GM12878 (cell line): Measurements from ENCODE around the gene C21orf58. TPM values are rescaled to one million over a fixed set of nuclear protein-coding genes. Genes with fewer than 3 reads are reported as not detected.
A peak's percentile ranks its signal among the peaks of the same experiment; 100 is the strongest.

ENCODE experiments used
- ATAC-seq: fragments of 200-7000 bp; cut with Tn5 transposase; 3 replicates; pipeline ENCODE4 v1.9.1; 2020; ENCODE audit warnings: mild to moderate bottlenecking, moderate library complexity
- BruUV-seq: library from RNA; stranded (reverse); fragments of 400-500 nt; replicated peaks from 2 replicates; lab custom pipeline; 2021; lab: Mats Ljungman, UMichigan
- CTCF ChIA-PET: fragments of 300-600 bp; sonication (Branson Sonifier 250); formaldehyde crosslinking; extraction: SDS; loops from one replicate; lab custom pipeline; 2021; ENCODE audit warnings: inconsistent platforms; lab: Yijun Ruan, JAX
- POLR2A ChIA-PET: fragments of 350-600 bp; formaldehyde crosslinking; extraction: SDS; loops from one replicate; lab custom pipeline; 2021; ENCODE audit warnings: inconsistent platforms; lab: Charles Lee
- RAD21 ChIA-PET: fragments of 300-600 bp; sonication (Branson Sonifier 250); formaldehyde crosslinking; loops from one replicate; lab custom pipeline; 2023; ENCODE audit warnings: antibody characterized with exemption; ENCODE audit not compliant: unreplicated experiment; lab: Charles Lee
- SMC1A ChIA-PET: fragments of 300-600 bp; sonication (Branson Sonifier 250); formaldehyde crosslinking; loops from one replicate; lab custom pipeline; 2023; ENCODE audit not compliant: unreplicated experiment, uncharacterized antibody; lab: Charles Lee
- DNase-seq: peaks from one replicate; pipeline ENCODE4 v3.0.0-alpha.2; 2011; ENCODE audit warnings: low read depth, low spot score
- FAIRE-seq: peaks from 3 replicates; lab custom pipeline; 2011; peaks lifted over from hg19 to GRCh38; lab: Jason Lieb, UNC
- H2AFZ ChIP-seq: 2 replicates; pipeline ENCODE4 v1.6.0; 2011; ENCODE audit warnings: low read depth, low read length, control low read depth; ENCODE audit not compliant: control insufficient read depth
- H3K27ac ChIP-seq: 2 replicates; pipeline ENCODE4 v1.5.1; 2011; ENCODE audit warnings: control low read depth; ENCODE audit not compliant: control insufficient read depth, insufficient read depth
- H3K27me3 ChIP-seq, 2 experiments: replicated peaks in 1 of 2; 2 replicates each; pipeline versions ENCODE4 v1.6.0 to v1.6.1; 2011; ENCODE audit warnings: low read length in 1 of 2; ENCODE audit not compliant: control insufficient read depth in 2 of 2, insufficient read depth in 2 of 2
- H3K36me3 ChIP-seq, 2 experiments: 2 replicates each; pipeline ENCODE4 v1.5.1; 2011; ENCODE audit warnings: low read length in 1 of 2; ENCODE audit not compliant: control insufficient read depth in 2 of 2, insufficient read depth in 2 of 2
- H3K4me1 ChIP-seq: 2 replicates; pipeline ENCODE4 v1.6.1; 2011; ENCODE audit warnings: mild to moderate bottlenecking, low read length, moderate library complexity, mixed read lengths; ENCODE audit not compliant: control insufficient read depth, insufficient read depth
- H3K4me2 ChIP-seq: 2 replicates; pipeline ENCODE4 v1.6.0; 2011; ENCODE audit warnings: control low read depth; ENCODE audit not compliant: control insufficient read depth, insufficient read depth
- H3K4me3 ChIP-seq: fragments of 200-600 bp; sonication (generic); 2 replicates; pipeline ENCODE4 v1.5.1; 2016
- H3K79me2 ChIP-seq: 2 replicates; pipeline ENCODE4 v1.6.0; 2011; ENCODE audit warnings: low read length; ENCODE audit not compliant: control insufficient read depth, insufficient read depth
- H3K9ac ChIP-seq: 2 replicates; pipeline ENCODE4 v1.8.0; 2011; ENCODE audit warnings: low read length, control low read depth, mixed read lengths; ENCODE audit not compliant: control insufficient read depth, insufficient read depth
- H3K9me3 ChIP-seq: replicated peaks from 3 replicates; pipeline ENCODE4 v1.5.1; 2011; ENCODE audit warnings: mild to moderate bottlenecking, low read length; ENCODE audit not compliant: control insufficient read depth, insufficient read depth
- H4K20me1 ChIP-seq: 2 replicates; pipeline ENCODE4 v1.6.0; 2011; ENCODE audit not compliant: control insufficient read depth, insufficient read depth
- MEF2B ChIP-seq: fragments of 450-650 bp; IDR thresholded peaks from 2 replicates; pipeline ENCODE4 v1.6.1; 2018; ENCODE audit warnings: mild to moderate bottlenecking, moderate library complexity; ENCODE audit not compliant: partially characterized antibody, poor library complexity, severe bottlenecking
- POLR2AphosphoS5 ChIP-seq: IDR thresholded peaks from 2 replicates; pipeline ENCODE4 v1.6.1; 2011; ENCODE audit warnings: mild to moderate bottlenecking, low read length, inconsistent platforms
- SPI1 ChIP-seq: IDR thresholded peaks from 2 replicates; pipeline ENCODE4 v1.6.1; 2011; ENCODE audit warnings: low read depth, mild to moderate bottlenecking, low read length, moderate library complexity, borderline replicate concordance; ENCODE audit not compliant: insufficient read depth
- TBL1XR1 ChIP-seq: IDR thresholded peaks from 2 replicates; pipeline ENCODE4 v1.6.1; 2012; ENCODE audit warnings: low read depth, low read length, improper control_type of control experiment
- YY1 ChIP-seq: IDR thresholded peaks from 2 replicates; pipeline ENCODE4 v1.6.1; 2011; ENCODE audit warnings: low read depth, mild to moderate bottlenecking, low read length
- WGBS: methylation state at CpG from one replicate; pipeline ENCODE4 v1.1.6; 2016; ENCODE audit warnings: low lambda C conversion rate; ENCODE audit not compliant: insufficient replicate concordance, insufficient coverage; ENCODE audit errors: missing lambda C conversion rate; 5-methylcytosine and 5-hydroxymethylcytosine counted together
- in situ Hi-C: fragments of 300-500 bp; cut with MboI; formaldehyde crosslinking; loops from 9 replicates; pipeline ENCODE4 v1.14.3; 2018; ENCODE audit warnings: mixed read lengths
- intact Hi-C: fragments of 100-400 bp; cut with micrococcal nuclease; formaldehyde crosslinking; loops from one replicate; pipeline ENCODE4 v1.14.2; 2022; ENCODE audit not compliant: unreplicated experiment
- polyA plus RNA-seq, 11 experiments: library from polyadenylated mRNA; depleted of rRNA in 4 of 11; unstranded in 6 of 11; stranded (reverse) in 5 of 11; fragments of >200 nt; fragmentation: Nextera tagmentation in 4 of 11; fragmentation: Illumina TruSeq in 1 of 11; extraction: Ambion mirVana in 4 of 11; extraction: Trizol in 1 of 11; gene quantifications; 1 replicate in 1 of 11; 2 replicates in 10 of 11; pipeline versions ENCODE4 v1.2.1 to v1.2.3, GENCODE V29; 2011 to 2016; ENCODE audit warnings: inconsistent platforms in 2 of 11, missing spikeins in 2 of 11, low read depth in 1 of 11
- total RNA-seq, 4 experiments: library from RNA; depleted of rRNA in 3 of 4; stranded (reverse); fragments of >200 nt in 3 of 4; fragmentation: Illumina TruSeq in 1 of 4; extraction: Trizol in 1 of 4; gene quantifications; 2 replicates each; pipeline versions ENCODE4 v1.2.1 to v1.2.3, GENCODE V29; 2013 to 2021
- TF ChIP-seq, protein P1 (sequence below), 3 experiments: IDR thresholded peaks in 2 of 3; conservative IDR thresholded peaks in 1 of 3; 2 replicates each; pipeline ENCODE4 v1.5.1; 2011; ENCODE audit warnings: low read depth in 3 of 3, low read length in 3 of 3, mild to moderate bottlenecking in 3 of 3, control low read depth in 2 of 3, moderate library complexity in 2 of 3, inconsistent platforms in 1 of 3, mixed read lengths in 1 of 3; ENCODE audit not compliant: control insufficient read depth in 2 of 3, insufficient read depth in 1 of 3; ENCODE audit errors: extremely low read depth in 1 of 3
- TF ChIP-seq, protein P2 (sequence below): IDR thresholded peaks from 2 replicates; pipeline ENCODE4 v1.6.1; 2012; ENCODE audit warnings: low read depth, low read length, improper control_type of control experiment

C21orf58 gene
- total and polyA plus RNA-seq, 10 of the 15 experiments (the other 5 are each of a cell fraction or from before 2014, with no cell fraction given) = 1.1 to 22.3 (median 11.8) TPM

DNA sequence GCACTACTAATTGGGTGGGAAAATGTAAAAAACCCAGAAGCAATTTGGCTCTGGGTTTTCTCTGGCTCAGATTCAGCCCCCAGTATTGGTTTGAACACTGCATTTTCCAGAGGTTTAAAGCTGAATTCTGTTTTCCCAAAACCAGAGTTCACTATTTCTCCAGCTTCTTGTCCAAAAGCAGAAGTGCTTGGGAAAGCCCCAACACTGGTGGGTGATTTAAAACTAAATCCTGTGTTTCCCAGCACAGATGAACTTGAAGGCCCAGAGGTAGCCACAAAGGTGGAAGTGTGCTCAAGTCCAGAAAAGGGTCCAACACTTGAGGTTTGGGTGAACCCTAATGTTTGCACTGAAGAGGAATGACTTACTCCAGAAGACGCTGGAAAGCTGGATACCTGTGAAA lies 38.9 kb downstream of the C21orf58 start:
- SMC1A ChIA-PET = interaction anchor here (0.9 to 2.7 kb wide), 10 partner anchors 31 to 216 kb away, joined by 3 to 15 read pairs (median 4); a partner anchor contains a TSS
- RAD21 ChIA-PET = interaction anchor here (0.8 to 2.6 kb wide), 5 partner anchors 31 to 141 kb away, joined by 3 to 10 read pairs (median 7); a partner anchor contains a TSS
- in situ Hi-C loops (no loop called here), intact Hi-C loops (loop anchor here (2.0 to 10.0 kb wide), 3 partner anchors 30 to 140 kb away; partner anchors contain the start of gene LSS)
- Histone ChIP-seq H3K9ac (peak overlapping the region; percentile 76; the same call in 1 of the 2 replicates), H3K4me2 (peak overlapping the region; percentile 72), H3K36me3 (peaks cover 4 to 10% of the 10 kb centered on the region in 2 experiments), H2AFZ (no peak overlapping the region), H3K79me2 (peaks cover 58% of the 10 kb centered on the region), H3K27me3 (no peaks in the 10 kb centered on the region), H3K9me3 (no peaks in the 10 kb centered on the region; the same call in 2 of the 3 replicates), H4K20me1 (no peaks in the 10 kb centered on the region), H3K4me1 (peaks cover 13% of the 10 kb centered on the region), H3K4me3 (peak overlapping the region; percentile 97), H3K27ac (no peak overlapping the region)
- ATAC-seq = no peak
- no TSS peak for BruUV-seq
- FAIRE-seq = peak; percentile 86
- no peak for TF ChIP-seq POLR2AphosphoS5
- TF ChIP-seq SPI1 = peak; percentile 66; the same call in 1 of the 2 replicates
- TF ChIP-seq, protein P1, sequence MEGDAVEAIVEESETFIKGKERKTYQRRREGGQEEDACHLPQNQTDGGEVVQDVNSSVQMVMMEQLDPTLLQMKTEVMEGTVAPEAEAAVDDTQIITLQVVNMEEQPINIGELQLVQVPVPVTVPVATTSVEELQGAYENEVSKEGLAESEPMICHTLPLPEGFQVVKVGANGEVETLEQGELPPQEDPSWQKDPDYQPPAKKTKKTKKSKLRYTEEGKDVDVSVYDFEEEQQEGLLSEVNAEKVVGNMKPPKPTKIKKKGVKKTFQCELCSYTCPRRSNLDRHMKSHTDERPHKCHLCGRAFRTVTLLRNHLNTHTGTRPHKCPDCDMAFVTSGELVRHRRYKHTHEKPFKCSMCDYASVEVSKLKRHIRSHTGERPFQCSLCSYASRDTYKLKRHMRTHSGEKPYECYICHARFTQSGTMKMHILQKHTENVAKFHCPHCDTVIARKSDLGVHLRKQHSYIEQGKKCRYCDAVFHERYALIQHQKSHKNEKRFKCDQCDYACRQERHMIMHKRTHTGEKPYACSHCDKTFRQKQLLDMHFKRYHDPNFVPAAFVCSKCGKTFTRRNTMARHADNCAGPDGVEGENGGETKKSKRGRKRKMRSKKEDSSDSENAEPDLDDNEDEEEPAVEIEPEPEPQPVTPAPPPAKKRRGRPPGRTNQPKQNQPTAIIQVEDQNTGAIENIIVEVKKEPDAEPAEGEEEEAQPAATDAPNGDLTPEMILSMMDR (IDR thresholded peaks at IDR 0.05 in 2 of 3, conservative IDR thresholded peaks at IDR 0.05 in 1 of 3; ENCODE audit: control insufficient read depth in 2 of 3, extremely low read depth in 1 of 3, insufficient read depth in 1 of 3, low read depth in 3 of 3, low read length in 3 of 3) = no peak
- TF ChIP-seq TBL1XR1 = no peak
- no peak for TF ChIP-seq YY1
- TF ChIP-seq, protein P2, sequence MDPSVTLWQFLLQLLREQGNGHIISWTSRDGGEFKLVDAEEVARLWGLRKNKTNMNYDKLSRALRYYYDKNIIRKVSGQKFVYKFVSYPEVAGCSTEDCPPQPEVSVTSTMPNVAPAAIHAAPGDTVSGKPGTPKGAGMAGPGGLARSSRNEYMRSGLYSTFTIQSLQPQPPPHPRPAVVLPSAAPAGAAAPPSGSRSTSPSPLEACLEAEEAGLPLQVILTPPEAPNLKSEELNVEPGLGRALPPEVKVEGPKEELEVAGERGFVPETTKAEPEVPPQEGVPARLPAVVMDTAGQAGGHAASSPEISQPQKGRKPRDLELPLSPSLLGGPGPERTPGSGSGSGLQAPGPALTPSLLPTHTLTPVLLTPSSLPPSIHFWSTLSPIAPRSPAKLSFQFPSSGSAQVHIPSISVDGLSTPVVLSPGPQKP = no peak
- no peak for TF ChIP-seq MEF2B
- CTCF ChIA-PET = interaction anchor here (0.8 to 3.3 kb wide), 9 partner anchors 9 to 216 kb away, joined by 3 to 29 read pairs (median 4); no protein-coding TSS in a partner anchor
- 75% methylated on average over 1 of the region's 1 CpG for WGBS
- no peak for DNase-seq
- POLR2A ChIA-PET = interaction anchor here (0.7 to 2.2 kb wide), 4 partner anchors 38 to 84 kb away, joined by 3 to 7 read pairs (median 3); no protein-coding TSS in a partner anchor
